Measurements from ENCODE around the gene SLC49A4. TPM values are rescaled to one million over a fixed set of nuclear protein-coding genes. Genes with fewer than 3 reads are reported as not detected.

The SLC49A4 gene
- total and polyA plus RNA-seq, 4 experiments from 2014 or later = 1.9 to 7.6 (median 4.7) TPM

GRCh38 chr3:122857019-122857418 is 62.1 kb downstream of the SLC49A4 start:
- H3K9me3 ChIP-seq (ENCODE audit: control insufficient read depth in 1 of 2, low read length in 2 of 2) = no peaks in the 10 kb centered on the region
- H3K27me3 ChIP-seq (ENCODE audit: insufficient read depth, low read length) = no peaks in the 10 kb centered on the region
- peaks cover 14 to 31% of the 10 kb centered on the region in 2 donors for H3K36me3 Mint-ChIP-seq
- no peaks in the 10 kb centered on the region for H3K4me1 ChIP-seq (ENCODE audit: insufficient read depth, low read length)
- H3K9me3 Mint-ChIP-seq = no peaks in the 10 kb centered on the region
- ChIA-PET POLR2A (ENCODE audit: partially characterized antibody) (interaction anchor here (0.6 kb wide), 1 partner anchor 803 kb away, joined by 3 read pairs; no protein-coding TSS in a partner anchor), CTCF (ENCODE audit: partially characterized antibody) (no interaction called here)
- intact Hi-C loops (cut with micrococcal nuclease) = no loop called here
- H3K27ac ChIP-seq (ENCODE audit: low read depth, low read length) = no peak overlapping the region
- H3K27ac Mint-ChIP-seq = no peak overlapping the region
- no peak overlapping the region for H3K4me3 Mint-ChIP-seq
- DNase-seq = no peak
- H3K4me1 Mint-ChIP-seq = no peaks in the 10 kb centered on the region
- no peaks in the 10 kb centered on the region for H3K27me3 Mint-ChIP-seq
- H3K4me3 ChIP-seq (ENCODE audit: low read length in 2 of 2) = no peak overlapping the region
- H3K36me3 ChIP-seq (ENCODE audit: insufficient read depth, low read length) = peaks cover 4% of the 10 kb centered on the region

DNA sequence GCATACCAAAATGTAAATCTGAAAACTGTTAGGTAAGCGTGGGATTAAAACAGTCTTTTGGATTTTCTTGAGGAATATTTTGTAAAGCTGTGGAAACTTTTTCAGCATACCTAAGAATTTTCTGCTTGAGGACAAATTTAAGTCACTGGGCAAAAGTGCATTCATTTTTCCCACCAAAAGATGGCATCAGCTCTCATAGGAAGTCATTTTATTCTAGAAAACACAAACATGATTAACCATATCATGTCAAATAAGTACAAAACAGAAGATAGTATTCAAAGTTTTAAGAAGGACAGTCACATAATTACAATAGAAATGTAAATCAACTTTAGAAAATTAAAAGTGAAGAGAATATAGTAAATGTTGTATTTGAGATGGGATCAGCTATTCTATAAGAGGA is 63.5 kb downstream of the SLC49A4 start:
- Mint-ChIP-seq H3K27ac (no peak overlapping the region), H3K4me3 (no peak overlapping the region), H3K27me3 (no peaks in the 10 kb centered on the region), H3K9me3 (no peaks in the 10 kb centered on the region), H3K4me1 (no peaks in the 10 kb centered on the region), H3K36me3 (peaks cover 14 to 30% of the 10 kb centered on the region in 2 donors)
- H3K4me3 ChIP-seq (ENCODE audit: low read length in 2 of 2) = no peak overlapping the region
- H3K4me1 ChIP-seq (ENCODE audit: insufficient read depth, low read length) = no peaks in the 10 kb centered on the region
- H3K27ac ChIP-seq (ENCODE audit: low read depth, low read length) = no peak overlapping the region
- intact Hi-C loops (cut with micrococcal nuclease) = loop anchor here (2.0 kb wide), 1 partner anchor 170 kb away; no protein-coding TSS in a partner anchor
- no peaks in the 10 kb centered on the region for H3K27me3 ChIP-seq (ENCODE audit: insufficient read depth, low read length)
- peaks cover 4% of the 10 kb centered on the region for H3K36me3 ChIP-seq (ENCODE audit: insufficient read depth, low read length)
- ChIA-PET POLR2A (ENCODE audit: partially characterized antibody) (no interaction called here), CTCF (ENCODE audit: partially characterized antibody) (interaction anchor here (1.0 kb wide), 1 partner anchor 157 kb away, joined by 3 read pairs; no protein-coding TSS in a partner anchor)
- no peak for DNase-seq
- H3K9me3 ChIP-seq (ENCODE audit: control insufficient read depth in 1 of 2, low read length in 2 of 2) = no peaks in the 10 kb centered on the region

DNA sequence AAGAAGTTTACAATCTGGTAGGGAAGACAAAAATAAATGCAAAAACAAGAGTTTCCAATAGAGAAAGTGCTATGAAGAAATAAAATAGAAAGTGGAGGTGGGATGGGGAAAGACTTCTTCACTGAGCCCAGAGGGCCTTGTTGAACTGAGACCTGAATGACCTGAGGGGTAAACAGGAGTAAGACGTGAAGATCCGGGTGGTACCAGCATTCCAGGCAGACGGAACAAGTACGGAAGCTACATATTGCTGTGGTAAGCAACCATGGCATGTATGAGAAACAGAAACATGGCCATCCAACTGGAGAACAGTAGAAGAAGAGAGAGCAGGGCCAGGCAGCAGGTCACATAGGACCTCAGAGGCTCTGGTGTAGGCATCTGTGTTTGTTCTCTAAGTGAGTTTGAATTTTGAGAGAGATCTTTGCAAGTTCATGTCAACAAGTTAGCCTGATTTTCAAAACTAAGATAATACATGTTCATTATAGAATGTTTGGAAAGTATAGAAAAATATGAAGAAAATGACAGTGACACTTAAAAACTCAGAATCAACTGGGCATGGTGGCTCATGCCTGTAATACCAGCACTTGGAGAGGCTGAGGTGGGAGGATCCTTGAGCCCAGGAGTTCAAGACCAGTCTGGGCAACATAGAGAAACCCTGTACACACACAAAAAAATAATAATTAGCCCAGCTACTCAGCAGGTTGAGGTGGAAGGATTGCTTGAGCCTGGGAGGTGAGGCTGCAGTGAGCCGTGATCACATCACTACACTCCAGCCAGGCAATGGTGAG is 64.3 kb downstream of the SLC49A4 start:
- ChIA-PET POLR2A (ENCODE audit: partially characterized antibody) (no interaction called here), CTCF (ENCODE audit: partially characterized antibody) (interaction anchor here (1.0 kb wide), 1 partner anchor 156 kb away, joined by 3 read pairs; no protein-coding TSS in a partner anchor)
- H3K4me1 ChIP-seq (ENCODE audit: insufficient read depth, low read length) = no peaks in the 10 kb centered on the region
- no peaks in the 10 kb centered on the region for H3K9me3 ChIP-seq (ENCODE audit: control insufficient read depth in 1 of 2, low read length in 2 of 2)
- Mint-ChIP-seq H3K27me3 (no peaks in the 10 kb centered on the region), H3K36me3 (peaks cover 14 to 30% of the 10 kb centered on the region in 2 donors), H3K4me3 (no peak overlapping the region), H3K27ac (peak overlapping the region in 1 of 7 donors; percentile 0), H3K9me3 (no peaks in the 10 kb centered on the region), H3K4me1 (no peaks in the 10 kb centered on the region)
- H3K27ac ChIP-seq (ENCODE audit: low read depth, low read length) = no peak overlapping the region
- no peak for DNase-seq
- H3K27me3 ChIP-seq (ENCODE audit: insufficient read depth, low read length) = no peaks in the 10 kb centered on the region
- peaks cover 4% of the 10 kb centered on the region for H3K36me3 ChIP-seq (ENCODE audit: insufficient read depth, low read length)
- H3K4me3 ChIP-seq (ENCODE audit: low read length in 2 of 2) = no peak overlapping the region
- intact Hi-C loops (cut with micrococcal nuclease) = loop anchor here (2.0 kb wide), 1 partner anchor 170 kb away; no protein-coding TSS in a partner anchor

DNA sequence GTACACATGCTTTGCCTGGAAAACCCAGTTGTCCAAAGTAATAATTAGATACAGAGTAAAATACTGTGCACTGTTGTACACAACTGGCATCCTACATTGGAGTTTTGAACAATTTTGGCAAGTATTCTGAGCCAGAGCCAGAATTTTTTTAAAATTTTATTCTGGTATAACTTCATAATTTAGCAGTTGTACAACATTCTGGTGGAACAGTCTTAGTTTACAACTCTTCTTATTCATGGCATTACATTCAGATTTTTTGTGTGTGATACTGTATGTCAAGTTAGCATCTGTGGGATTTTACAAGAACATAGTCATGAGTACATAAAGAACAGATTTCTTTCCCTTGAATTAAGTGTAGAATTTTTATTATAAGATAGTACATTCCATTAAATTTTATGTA is 67.5 kb downstream of the SLC49A4 start:
- intact Hi-C loops (cut with micrococcal nuclease) = no loop called here
- POLR2A ChIA-PET (ENCODE audit: partially characterized antibody) = no interaction called here

DNA sequence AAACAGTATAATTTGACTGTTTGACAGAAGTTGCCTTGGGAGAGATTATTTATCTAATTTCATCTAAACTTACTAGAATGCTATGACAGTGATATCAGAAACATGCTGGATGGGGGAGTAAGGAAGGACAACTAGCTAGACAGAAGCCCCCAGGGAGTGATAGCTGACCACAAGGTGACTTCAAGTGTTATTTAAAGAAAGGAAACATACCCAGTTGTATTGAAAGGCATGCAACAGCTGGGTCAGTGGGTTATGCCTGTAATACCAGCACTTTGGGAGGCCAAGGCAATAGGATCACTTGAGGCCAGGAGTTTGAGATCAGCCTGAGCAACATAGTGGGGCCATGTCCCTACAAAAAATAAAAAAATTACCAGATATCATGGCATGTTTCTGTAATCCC is 69.6 kb downstream of the SLC49A4 start:
- CTCF ChIA-PET (ENCODE audit: partially characterized antibody) = interaction anchor here (1.7 kb wide), 1 partner anchor 13 kb away, joined by 4 read pairs; no protein-coding TSS in a partner anchor
- intact Hi-C loops (cut with micrococcal nuclease) = no loop called here
- Histone ChIP-seq H3K9me3 (ENCODE audit: control insufficient read depth in 1 of 2, low read length in 2 of 2) (no peaks in the 10 kb centered on the region), H3K4me1 (ENCODE audit: insufficient read depth, low read length) (no peaks in the 10 kb centered on the region), H3K36me3 (ENCODE audit: insufficient read depth, low read length) (peaks cover 4% of the 10 kb centered on the region), H3K27ac (ENCODE audit: low read depth, low read length) (no peak overlapping the region), H3K27me3 (ENCODE audit: insufficient read depth, low read length) (no peaks in the 10 kb centered on the region), H3K4me3 (ENCODE audit: low read length in 2 of 2) (no peak overlapping the region)
- no peak for DNase-seq
- H3K4me3 Mint-ChIP-seq = no peak overlapping the region
- peak overlapping the region in 1 of 7 donors; percentile 33 for H3K27ac Mint-ChIP-seq
- no peaks in the 10 kb centered on the region for H3K27me3 Mint-ChIP-seq
- H3K9me3 Mint-ChIP-seq = no peaks in the 10 kb centered on the region
- POLR2A ChIA-PET (ENCODE audit: partially characterized antibody) = no interaction called here
- peaks cover 22% of the 10 kb centered on the region in 2 donors for H3K36me3 Mint-ChIP-seq
- H3K4me1 Mint-ChIP-seq = no peaks in the 10 kb centered on the region

More for the DNA sequence above, 67.5 kb downstream of the SLC49A4 start:
- Mint-ChIP-seq H3K4me3 (no peak overlapping the region), H3K27me3 (no peaks in the 10 kb centered on the region), H3K36me3 (peaks cover 23 to 28% of the 10 kb centered on the region in 2 donors), H3K27ac (no peak overlapping the region), H3K9me3 (no peaks in the 10 kb centered on the region), H3K4me1 (no peaks in the 10 kb centered on the region)
- no peak overlapping the region for H3K4me3 ChIP-seq (ENCODE audit: low read length in 2 of 2)
- H3K4me1 ChIP-seq (ENCODE audit: insufficient read depth, low read length) = no peaks in the 10 kb centered on the region
- no peak overlapping the region for H3K27ac ChIP-seq (ENCODE audit: low read depth, low read length)
- no peaks in the 10 kb centered on the region for H3K27me3 ChIP-seq (ENCODE audit: insufficient read depth, low read length)
- CTCF ChIA-PET (ENCODE audit: partially characterized antibody) = no interaction called here
- H3K36me3 ChIP-seq (ENCODE audit: insufficient read depth, low read length) = peaks cover 4% of the 10 kb centered on the region
- no peak for DNase-seq
- H3K9me3 ChIP-seq (ENCODE audit: control insufficient read depth in 1 of 2, low read length in 2 of 2) = no peaks in the 10 kb centered on the region

- H3K4me3 ChIP-seq (ENCODE audit: low read length in 2 of 2) = no peak overlapping the region
- no peak for DNase-seq
- Mint-ChIP-seq H3K4me1 (no peaks in the 10 kb centered on the region), H3K27ac (no peak overlapping the region), H3K27me3 (no peaks in the 10 kb centered on the region), H3K4me3 (no peak overlapping the region), H3K9me3 (no peaks in the 10 kb centered on the region), H3K36me3 (peaks cover 21 to 25% of the 10 kb centered on the region in 2 donors)
- H3K9me3 ChIP-seq (ENCODE audit: control insufficient read depth in 1 of 2, low read length in 2 of 2) = no peaks in the 10 kb centered on the region
- POLR2A ChIA-PET (ENCODE audit: partially characterized antibody) = no interaction called here
- H3K27ac ChIP-seq (ENCODE audit: low read depth, low read length) = no peak overlapping the region
- intact Hi-C loops (cut with micrococcal nuclease) = no loop called here
- no peaks in the 10 kb centered on the region for H3K36me3 ChIP-seq (ENCODE audit: insufficient read depth, low read length)
- no peaks in the 10 kb centered on the region for H3K27me3 ChIP-seq (ENCODE audit: insufficient read depth, low read length)
- no peaks in the 10 kb centered on the region for H3K4me1 ChIP-seq (ENCODE audit: insufficient read depth, low read length)
- CTCF ChIA-PET (ENCODE audit: partially characterized antibody) = interaction anchor here (1.7 kb wide), 1 partner anchor 113 kb away, joined by 3 read pairs; no protein-coding TSS in a partner anchor
These were observed 73.5 kb downstream of the SLC49A4 start for GRCh38 chr3:122868322-122868721.

DNA sequence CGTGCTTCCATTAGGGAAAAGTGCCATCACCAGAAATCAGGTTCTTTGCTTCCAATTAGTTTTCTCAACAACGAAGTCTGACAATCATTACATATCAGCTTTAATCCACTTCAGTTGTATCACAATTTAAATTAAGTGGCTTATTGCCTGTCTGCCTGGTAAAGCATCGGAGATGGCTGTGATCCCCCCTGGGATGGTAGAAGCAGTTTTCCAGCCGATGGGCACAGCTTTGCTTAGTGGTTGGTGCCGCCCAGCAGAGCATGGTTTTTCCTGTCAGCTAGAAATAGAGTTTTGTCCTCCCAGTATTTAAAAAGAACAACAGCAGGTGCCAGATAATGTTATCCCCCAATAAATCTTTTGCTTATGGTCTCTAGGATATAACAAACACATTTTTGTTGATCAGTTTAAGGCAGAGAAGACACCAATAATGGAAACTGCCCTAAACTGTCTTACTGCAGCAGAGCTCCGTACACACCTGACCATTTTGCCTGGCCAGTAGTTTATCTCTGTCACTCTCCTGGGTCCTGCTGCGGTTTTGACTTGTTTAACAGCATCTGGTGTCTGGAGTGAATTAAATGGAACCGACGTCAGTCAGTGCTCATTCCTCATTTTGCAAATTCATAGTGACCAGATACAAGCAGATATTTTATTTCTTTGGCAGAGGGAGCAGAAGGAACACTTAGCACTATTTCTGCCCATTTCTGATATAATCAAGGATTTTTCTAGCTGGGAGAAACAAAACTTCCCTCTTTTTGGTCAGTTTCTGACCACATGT is 79.1 kb downstream of the SLC49A4 start:
- H3K36me3 Mint-ChIP-seq = peaks cover 24 to 31% of the 10 kb centered on the region in 2 donors
- no peaks in the 10 kb centered on the region for H3K27me3 ChIP-seq (ENCODE audit: insufficient read depth, low read length)
- H3K27ac Mint-ChIP-seq = no peak overlapping the region
- no peaks in the 10 kb centered on the region for H3K9me3 ChIP-seq (ENCODE audit: control insufficient read depth in 1 of 2, low read length in 2 of 2)
- H3K27me3 Mint-ChIP-seq = no peaks in the 10 kb centered on the region
- H3K9me3 Mint-ChIP-seq = peaks cover 0 to 8% (median 0%) of the 10 kb centered on the region in 8 donors
- H3K36me3 ChIP-seq (ENCODE audit: insufficient read depth, low read length) = no peaks in the 10 kb centered on the region
- ChIA-PET POLR2A (ENCODE audit: partially characterized antibody) (interaction anchor here (0.6 kb wide), 1 partner anchor 511 kb away, joined by 3 read pairs; no protein-coding TSS in a partner anchor), CTCF (ENCODE audit: partially characterized antibody) (no interaction called here)
- H3K4me1 ChIP-seq (ENCODE audit: insufficient read depth, low read length) = peaks cover 19% of the 10 kb centered on the region
- H3K4me3 Mint-ChIP-seq = no peak overlapping the region
- no peak overlapping the region for H3K27ac ChIP-seq (ENCODE audit: low read depth, low read length)
- intact Hi-C loops (cut with micrococcal nuclease) = no loop called here
- DNase-seq = no peak
- no peak overlapping the region for H3K4me3 ChIP-seq (ENCODE audit: low read length in 2 of 2)
- peaks cover 11 to 26% (median 15%) of the 10 kb centered on the region in 4 donors for H3K4me1 Mint-ChIP-seq

Data from CD4-positive, alpha-beta memory T cell (primary cell).